Measurements from ENCODE around the gene SLC17A2. TPM values are rescaled to one million over a fixed set of nuclear protein-coding genes. Genes with fewer than 3 reads are reported as not detected.

SLC17A2 gene
- total and polyA plus RNA-seq, 2 donors from 2014 or later: 0.54 to 0.76 TPM

DNA sequence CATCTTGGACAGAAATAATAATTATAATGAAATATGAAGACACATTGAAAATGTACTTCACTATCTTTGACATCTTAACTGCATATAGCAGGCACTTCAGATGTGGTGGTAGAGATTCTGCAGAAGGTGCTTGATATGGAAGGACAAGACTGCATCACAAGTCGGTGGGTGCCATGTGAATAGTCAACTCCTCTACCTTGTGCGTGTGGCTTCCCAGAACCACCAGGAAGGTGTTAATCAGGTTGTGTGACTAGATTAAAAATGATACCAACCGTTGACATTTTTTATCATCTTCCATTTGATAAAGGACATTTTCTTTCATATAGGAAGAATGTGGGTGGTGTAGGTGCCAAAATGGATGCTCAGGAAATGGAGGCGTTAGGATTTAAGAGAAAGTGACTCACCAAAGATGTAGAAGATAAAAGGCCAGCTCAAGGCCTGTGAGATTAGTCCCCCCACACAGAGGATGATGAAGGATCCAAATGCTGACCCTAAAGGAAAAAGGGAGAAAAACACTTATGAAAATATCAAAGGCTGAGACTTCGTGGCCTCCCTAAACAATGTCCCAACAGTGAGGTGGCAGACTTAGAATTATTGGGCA lies 12.3 kb downstream of the SLC17A2 start:
- no peak overlapping the region for H3K9ac ChIP-seq (ENCODE audit: low read length in 3 of 3)
- DNase-seq (no peak), FAIRE-seq (no peak)
- no peak overlapping the region for H3K27ac ChIP-seq (ENCODE audit: low read depth in 2 of 2, low read length in 2 of 2)
- H3K4me3 ChIP-seq (ENCODE audit: low read length in 3 of 3): no peak overlapping the region
- TF ChIP-seq, protein P1, sequence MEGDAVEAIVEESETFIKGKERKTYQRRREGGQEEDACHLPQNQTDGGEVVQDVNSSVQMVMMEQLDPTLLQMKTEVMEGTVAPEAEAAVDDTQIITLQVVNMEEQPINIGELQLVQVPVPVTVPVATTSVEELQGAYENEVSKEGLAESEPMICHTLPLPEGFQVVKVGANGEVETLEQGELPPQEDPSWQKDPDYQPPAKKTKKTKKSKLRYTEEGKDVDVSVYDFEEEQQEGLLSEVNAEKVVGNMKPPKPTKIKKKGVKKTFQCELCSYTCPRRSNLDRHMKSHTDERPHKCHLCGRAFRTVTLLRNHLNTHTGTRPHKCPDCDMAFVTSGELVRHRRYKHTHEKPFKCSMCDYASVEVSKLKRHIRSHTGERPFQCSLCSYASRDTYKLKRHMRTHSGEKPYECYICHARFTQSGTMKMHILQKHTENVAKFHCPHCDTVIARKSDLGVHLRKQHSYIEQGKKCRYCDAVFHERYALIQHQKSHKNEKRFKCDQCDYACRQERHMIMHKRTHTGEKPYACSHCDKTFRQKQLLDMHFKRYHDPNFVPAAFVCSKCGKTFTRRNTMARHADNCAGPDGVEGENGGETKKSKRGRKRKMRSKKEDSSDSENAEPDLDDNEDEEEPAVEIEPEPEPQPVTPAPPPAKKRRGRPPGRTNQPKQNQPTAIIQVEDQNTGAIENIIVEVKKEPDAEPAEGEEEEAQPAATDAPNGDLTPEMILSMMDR (IDR thresholded peaks at IDR 0.05; ENCODE audit: borderline replicate concordance, extremely low read depth, insufficient read depth): no peak
- no peaks in the 10 kb centered on the region for H3K4me1 ChIP-seq (ENCODE audit: control insufficient read depth in 2 of 3, insufficient read depth in 2 of 3, low read depth in 1 of 3, low read length in 3 of 3)
- H3K9me3 ChIP-seq (ENCODE audit: control insufficient read depth in 2 of 3, insufficient read depth in 1 of 3, low read length in 3 of 3): no peaks in the 10 kb centered on the region
- no peaks in the 10 kb centered on the region for H3K27me3 ChIP-seq (ENCODE audit: control insufficient read depth, insufficient read depth, low read length)
- intact Hi-C loops (cut with DNase I): no loop called here
- no peaks in the 10 kb centered on the region for H3K36me3 ChIP-seq (ENCODE audit: control insufficient read depth in 2 of 3, insufficient read depth in 3 of 3, low read length in 3 of 3)

DNA sequence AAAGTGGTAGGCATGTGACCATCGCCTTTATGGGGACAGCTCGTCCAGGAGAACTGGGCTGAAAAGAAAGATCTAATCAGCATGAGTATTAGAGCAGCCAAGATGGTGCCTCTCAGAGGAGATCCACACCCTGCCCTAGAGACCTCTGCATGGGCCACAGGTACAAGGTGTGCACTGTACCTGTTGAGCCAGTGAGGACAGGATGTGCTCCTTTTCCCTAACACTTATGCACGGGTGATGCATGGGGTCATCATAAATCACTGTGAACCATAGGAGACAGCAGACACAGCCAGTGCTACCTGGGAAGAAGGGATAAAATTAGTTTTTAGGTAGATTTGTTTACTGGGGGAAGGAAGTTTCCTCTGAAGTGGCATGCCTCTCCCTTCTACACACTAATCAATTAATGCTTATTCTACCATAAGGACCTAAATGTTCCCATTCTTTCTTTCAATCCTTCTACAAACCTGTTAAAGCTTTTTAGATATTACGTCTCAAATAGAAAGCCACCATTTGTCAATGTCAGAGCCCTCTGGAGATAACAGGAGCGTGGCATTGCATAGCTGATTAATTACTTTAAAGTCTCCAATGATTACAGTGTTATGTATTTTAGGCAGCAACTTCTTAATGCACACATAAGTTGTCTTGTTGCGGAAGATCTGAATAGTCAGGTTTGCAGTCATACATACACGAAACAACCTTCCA lies 13.6 kb downstream of the SLC17A2 start:
- TF ChIP-seq, protein P1 (IDR thresholded peaks at IDR 0.05; ENCODE audit: borderline replicate concordance, extremely low read depth, insufficient read depth): no peak
- Histone ChIP-seq H3K9ac (ENCODE audit: low read length in 3 of 3) (no peak overlapping the region), H3K36me3 (ENCODE audit: control insufficient read depth in 2 of 3, insufficient read depth in 3 of 3, low read length in 3 of 3) (no peaks in the 10 kb centered on the region), H3K27me3 (ENCODE audit: control insufficient read depth, insufficient read depth, low read length) (no peaks in the 10 kb centered on the region), H3K4me1 (ENCODE audit: control insufficient read depth in 2 of 3, insufficient read depth in 2 of 3, low read depth in 1 of 3, low read length in 3 of 3) (no peaks in the 10 kb centered on the region), H3K27ac (ENCODE audit: low read depth in 2 of 2, low read length in 2 of 2) (no peak overlapping the region), H3K9me3 (ENCODE audit: control insufficient read depth in 2 of 3, insufficient read depth in 1 of 3, low read length in 3 of 3) (no peaks in the 10 kb centered on the region), H3K4me3 (ENCODE audit: low read length in 3 of 3) (no peak overlapping the region)
- no peak for FAIRE-seq
- intact Hi-C loops (cut with DNase I): no loop called here
- no peak for DNase-seq

DNA sequence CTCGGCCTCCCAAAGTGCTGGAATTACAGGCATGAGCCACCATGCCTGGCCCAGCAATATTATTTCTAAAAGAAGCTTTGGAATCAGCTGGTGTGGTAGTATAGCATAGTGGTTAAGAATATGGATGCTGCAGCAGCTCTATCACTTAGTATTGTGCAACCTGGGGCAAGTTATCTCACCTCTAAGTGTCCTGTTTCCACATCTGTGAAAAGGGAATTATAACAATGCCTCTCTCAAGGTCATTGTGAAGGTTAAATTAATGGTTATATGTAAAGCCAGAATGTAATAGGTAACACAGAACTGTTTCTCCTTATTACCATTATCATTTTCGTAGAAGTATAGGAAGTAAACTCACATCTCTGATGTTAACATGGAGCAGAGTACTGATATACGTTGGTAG lies 14.2 kb downstream of the SLC17A2 start:
- H3K4me1 ChIP-seq (ENCODE audit: control insufficient read depth in 2 of 3, insufficient read depth in 2 of 3, low read depth in 1 of 3, low read length in 3 of 3): no peaks in the 10 kb centered on the region
- TF ChIP-seq, protein P1 (IDR thresholded peaks at IDR 0.05; ENCODE audit: borderline replicate concordance, extremely low read depth, insufficient read depth): no peak
- intact Hi-C loops (cut with DNase I): no loop called here
- no peaks in the 10 kb centered on the region for H3K27me3 ChIP-seq (ENCODE audit: control insufficient read depth, insufficient read depth, low read length)
- H3K36me3 ChIP-seq (ENCODE audit: control insufficient read depth in 2 of 3, insufficient read depth in 3 of 3, low read length in 3 of 3): no peaks in the 10 kb centered on the region
- FAIRE-seq (no peak), DNase-seq (no peak)
- no peaks in the 10 kb centered on the region for H3K9me3 ChIP-seq (ENCODE audit: control insufficient read depth in 2 of 3, insufficient read depth in 1 of 3, low read length in 3 of 3)
- H3K4me3 ChIP-seq (ENCODE audit: low read length in 3 of 3): no peak overlapping the region
- no peak overlapping the region for H3K9ac ChIP-seq (ENCODE audit: low read length in 3 of 3)
- H3K27ac ChIP-seq (ENCODE audit: low read depth in 2 of 2, low read length in 2 of 2): no peak overlapping the region
